ENCODE results near the gene INPPL1.

Gene INPPL1

GRCh38 chr11:72225411-72225951, 914 bp downstream of the INPPL1 start:
- Mint-ChIP-seq H3K27ac (peak overlapping the region; percentile 98), H3K9me3 (no peaks in the 10 kb centered on the region), H3K36me3 (peaks cover 12% of the 10 kb centered on the region), H3K27me3 (no peaks in the 10 kb centered on the region), H3K4me3 (peak overlapping the region; percentile 91), H3K4me1 (peaks cover 51% of the 10 kb centered on the region)
- ATAC-seq: no peak

- peaks cover 18% of the 10 kb centered on the region for H3K36me3 Mint-ChIP-seq
- ATAC-seq: no peak
- H3K27ac Mint-ChIP-seq: peak overlapping the region; percentile 98
- H3K4me3 Mint-ChIP-seq: no peak overlapping the region
- no peaks in the 10 kb centered on the region for H3K9me3 Mint-ChIP-seq
- H3K27me3 Mint-ChIP-seq: no peaks in the 10 kb centered on the region
- H3K4me1 Mint-ChIP-seq: peaks cover 40% of the 10 kb centered on the region
These were observed 2.1 kb downstream of the INPPL1 start for GRCh38 chr11:72226701-72227100.

- H3K27me3 Mint-ChIP-seq: no peaks in the 10 kb centered on the region
- H3K36me3 Mint-ChIP-seq: peaks cover 24% of the 10 kb centered on the region
- H3K4me3 Mint-ChIP-seq: no peak overlapping the region
- no peak for ATAC-seq
- H3K4me1 Mint-ChIP-seq: peaks cover 35% of the 10 kb centered on the region
- H3K27ac Mint-ChIP-seq: peak overlapping the region; percentile 98
- no peaks in the 10 kb centered on the region for H3K9me3 Mint-ChIP-seq
These were observed 3.0 kb downstream of the INPPL1 start for GRCh38 chr11:72227316-72228228.

- Mint-ChIP-seq H3K9me3 (no peaks in the 10 kb centered on the region), H3K36me3 (peaks cover 28% of the 10 kb centered on the region), H3K27me3 (no peaks in the 10 kb centered on the region), H3K4me3 (no peak overlapping the region), H3K4me1 (peaks cover 38% of the 10 kb centered on the region), H3K27ac (no peak overlapping the region)
- no peak for ATAC-seq
These were observed 3.8 kb downstream of the INPPL1 start for GRCh38 chr11:72228229-72228843.

- no peak for ATAC-seq
- Mint-ChIP-seq H3K27me3 (no peaks in the 10 kb centered on the region), H3K9me3 (no peaks in the 10 kb centered on the region), H3K27ac (no peak overlapping the region), H3K36me3 (peaks cover 29% of the 10 kb centered on the region), H3K4me3 (no peak overlapping the region), H3K4me1 (peaks cover 43% of the 10 kb centered on the region)
These were observed 4.3 kb downstream of the INPPL1 start for GRCh38 chr11:72228844-72229231.

- Mint-ChIP-seq H3K4me1 (peaks cover 43% of the 10 kb centered on the region), H3K36me3 (peaks cover 35% of the 10 kb centered on the region), H3K4me3 (no peak overlapping the region), H3K27me3 (no peaks in the 10 kb centered on the region), H3K9me3 (no peaks in the 10 kb centered on the region), H3K27ac (no peak overlapping the region)
- no peak for ATAC-seq
These were observed 4.9 kb downstream of the INPPL1 start for GRCh38 chr11:72229336-72229924.

- Mint-ChIP-seq H3K9me3 (no peaks in the 10 kb centered on the region), H3K27ac (no peak overlapping the region), H3K4me1 (peaks cover 45% of the 10 kb centered on the region), H3K4me3 (no peak overlapping the region), H3K27me3 (no peaks in the 10 kb centered on the region), H3K36me3 (peaks cover 39% of the 10 kb centered on the region)
- ATAC-seq: no peak
These were observed 5.6 kb downstream of the INPPL1 start for GRCh38 chr11:72229925-72230763.

GRCh38 chr11:72230764-72231365, 6.3 kb downstream of the INPPL1 start:
- Mint-ChIP-seq H3K27me3 (no peaks in the 10 kb centered on the region), H3K36me3 (peaks cover 43% of the 10 kb centered on the region), H3K27ac (no peak overlapping the region), H3K4me1 (peaks cover 38% of the 10 kb centered on the region), H3K9me3 (no peaks in the 10 kb centered on the region), H3K4me3 (no peak overlapping the region)
- no peak for ATAC-seq

- no peak for ATAC-seq
- Mint-ChIP-seq H3K27me3 (no peaks in the 10 kb centered on the region), H3K36me3 (peaks cover 44% of the 10 kb centered on the region), H3K4me1 (peaks cover 30% of the 10 kb centered on the region), H3K4me3 (no peak overlapping the region), H3K27ac (no peak overlapping the region), H3K9me3 (no peaks in the 10 kb centered on the region)
These were observed 7.1 kb downstream of the INPPL1 start for GRCh38 chr11:72231396-72232259.

GRCh38 chr11:72232260-72233055, 7.9 kb downstream of the INPPL1 start:
- peaks cover 52% of the 10 kb centered on the region for H3K36me3 Mint-ChIP-seq

GRCh38 chr11:72233056-72233772, 8.6 kb downstream of the INPPL1 start:
- H3K9me3 Mint-ChIP-seq: no peaks in the 10 kb centered on the region
- no peak for ATAC-seq
- H3K27me3 Mint-ChIP-seq: no peaks in the 10 kb centered on the region
- H3K36me3 Mint-ChIP-seq: peaks cover 52% of the 10 kb centered on the region
- H3K27ac Mint-ChIP-seq: no peak overlapping the region
- H3K4me3 Mint-ChIP-seq: no peak overlapping the region
- H3K4me1 Mint-ChIP-seq: peaks cover 27% of the 10 kb centered on the region

More at GRCh38 chr11:72232260-72233055, 7.9 kb downstream of the INPPL1 start:
- no peaks in the 10 kb centered on the region for H3K9me3 Mint-ChIP-seq
- ATAC-seq: no peak
- H3K27ac Mint-ChIP-seq: no peak overlapping the region
- H3K27me3 Mint-ChIP-seq: no peaks in the 10 kb centered on the region
- peaks cover 27% of the 10 kb centered on the region for H3K4me1 Mint-ChIP-seq
- no peak overlapping the region for H3K4me3 Mint-ChIP-seq

- no peak for ATAC-seq
- Mint-ChIP-seq H3K9me3 (no peaks in the 10 kb centered on the region), H3K4me1 (peaks cover 30% of the 10 kb centered on the region), H3K36me3 (peaks cover 46% of the 10 kb centered on the region), H3K27ac (peak overlapping the region; percentile 12), H3K4me3 (no peak overlapping the region), H3K27me3 (peaks cover under 1% of the 10 kb centered on the region)
These were observed 9.4 kb downstream of the INPPL1 start for GRCh38 chr11:72233773-72234513.
